ENCODE measurements around the gene PLAGL1. TPM values are rescaled to one million over a fixed set of nuclear protein-coding genes. Genes with fewer than 3 reads are reported as not detected.

The PLAGL1 gene
- polyA plus RNA-seq, 2 of the 4 experiments (the other 2 are of a cell fraction): 4.7 to 8.2 TPM

GRCh38 chr6:143940011-143940597 lies 68.0 kb downstream of the PLAGL1 start:
- TF ChIP-seq, protein P1, sequence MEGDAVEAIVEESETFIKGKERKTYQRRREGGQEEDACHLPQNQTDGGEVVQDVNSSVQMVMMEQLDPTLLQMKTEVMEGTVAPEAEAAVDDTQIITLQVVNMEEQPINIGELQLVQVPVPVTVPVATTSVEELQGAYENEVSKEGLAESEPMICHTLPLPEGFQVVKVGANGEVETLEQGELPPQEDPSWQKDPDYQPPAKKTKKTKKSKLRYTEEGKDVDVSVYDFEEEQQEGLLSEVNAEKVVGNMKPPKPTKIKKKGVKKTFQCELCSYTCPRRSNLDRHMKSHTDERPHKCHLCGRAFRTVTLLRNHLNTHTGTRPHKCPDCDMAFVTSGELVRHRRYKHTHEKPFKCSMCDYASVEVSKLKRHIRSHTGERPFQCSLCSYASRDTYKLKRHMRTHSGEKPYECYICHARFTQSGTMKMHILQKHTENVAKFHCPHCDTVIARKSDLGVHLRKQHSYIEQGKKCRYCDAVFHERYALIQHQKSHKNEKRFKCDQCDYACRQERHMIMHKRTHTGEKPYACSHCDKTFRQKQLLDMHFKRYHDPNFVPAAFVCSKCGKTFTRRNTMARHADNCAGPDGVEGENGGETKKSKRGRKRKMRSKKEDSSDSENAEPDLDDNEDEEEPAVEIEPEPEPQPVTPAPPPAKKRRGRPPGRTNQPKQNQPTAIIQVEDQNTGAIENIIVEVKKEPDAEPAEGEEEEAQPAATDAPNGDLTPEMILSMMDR (IDR thresholded peaks at IDR 0.05): peak; percentile 62
- TF ChIP-seq SMC3 (IDR thresholded peaks at IDR 0.05): peak; percentile 55
- TF ChIP-seq CBX8 (IDR thresholded peaks at IDR 0.05): no peak
- TF ChIP-seq RAD21 (conservative IDR thresholded peaks at IDR 0.05 in 1 of 2, IDR thresholded peaks at IDR 0.05 in 1 of 2): peak; percentile 41 to 48; a peak in 3 of 5 replicates
- no peak for TF ChIP-seq CEBPB (IDR thresholded peaks at IDR 0.05)
- H3K4me2 ChIP-seq: no peak overlapping the region
- H3K4me3 ChIP-seq: no peak overlapping the region
- POLR2A ChIA-PET: no interaction called here
- ATAC-seq (peak; percentile 85 to 89), DNase-seq (ENCODE audit: low read depth in 1 of 2, low spot score in 1 of 2) (peak; percentile 65 to 66), FAIRE-seq (no peak)
- CTCF ChIA-PET: interaction anchor here (0.6 to 2.1 kb wide), 15 partner anchors 11 to 1688 kb away, joined by 3 to 17 read pairs (median 4); no protein-coding TSS in a partner anchor
- 37% methylated on average over 4 of the region's 4 CpGs for WGBS (ENCODE audit: missing lambda C conversion rate)
- H3K4me1 ChIP-seq: no peaks in the 10 kb centered on the region
- H3K27ac ChIP-seq: no peak overlapping the region
- H3K9me3 ChIP-seq: no peaks in the 10 kb centered on the region

GRCh38 chr6:143939364-143939763 lies 68.7 kb downstream of the PLAGL1 start:
- FAIRE-seq (no peak), ATAC-seq (no peak), DNase-seq (ENCODE audit: low read depth in 1 of 2, low spot score in 1 of 2) (no peak)
- POLR2A ChIA-PET: no interaction called here
- 59% methylated on average over 4 of the region's 4 CpGs for WGBS (ENCODE audit: missing lambda C conversion rate)
- H3K9me3 ChIP-seq: no peaks in the 10 kb centered on the region
- TF ChIP-seq CHD4 (IDR thresholded peaks at IDR 0.05; ENCODE audit: borderline replicate concordance) (no peak), CBX2 (IDR thresholded peaks at IDR 0.05; ENCODE audit: borderline replicate concordance, low read depth) (no peak), BCL3 (IDR thresholded peaks at IDR 0.05) (no peak), MYC (IDR thresholded peaks at IDR 0.05; ENCODE audit: borderline replicate concordance, low read length) (no peak), ZC3H11A (IDR thresholded peaks at IDR 0.05) (no peak), POLR2AphosphoS2 (conservative IDR thresholded peaks at IDR 0.05; ENCODE audit: low read length) (no peak), MAFK (IDR thresholded peaks at IDR 0.05; ENCODE audit: partially characterized antibody) (no peak), HOXA7 (CRISPR knock-in tag; IDR thresholded peaks at IDR 0.05) (no peak), RCOR1 (IDR thresholded peaks at IDR 0.05; ENCODE audit: low read depth, low read length) (no peak), ZFP36 (IDR thresholded peaks at IDR 0.05; ENCODE audit: borderline replicate concordance, partially characterized antibody) (no peak), FOSL2 (IDR thresholded peaks at IDR 0.05) (no peak), FOSL2 (CRISPR knock-in tag; IDR thresholded peaks at IDR 0.05) (no peak)
- TF ChIP-seq, protein P1 (IDR thresholded peaks at IDR 0.05): no peak
- TF ChIP-seq, protein P2, sequence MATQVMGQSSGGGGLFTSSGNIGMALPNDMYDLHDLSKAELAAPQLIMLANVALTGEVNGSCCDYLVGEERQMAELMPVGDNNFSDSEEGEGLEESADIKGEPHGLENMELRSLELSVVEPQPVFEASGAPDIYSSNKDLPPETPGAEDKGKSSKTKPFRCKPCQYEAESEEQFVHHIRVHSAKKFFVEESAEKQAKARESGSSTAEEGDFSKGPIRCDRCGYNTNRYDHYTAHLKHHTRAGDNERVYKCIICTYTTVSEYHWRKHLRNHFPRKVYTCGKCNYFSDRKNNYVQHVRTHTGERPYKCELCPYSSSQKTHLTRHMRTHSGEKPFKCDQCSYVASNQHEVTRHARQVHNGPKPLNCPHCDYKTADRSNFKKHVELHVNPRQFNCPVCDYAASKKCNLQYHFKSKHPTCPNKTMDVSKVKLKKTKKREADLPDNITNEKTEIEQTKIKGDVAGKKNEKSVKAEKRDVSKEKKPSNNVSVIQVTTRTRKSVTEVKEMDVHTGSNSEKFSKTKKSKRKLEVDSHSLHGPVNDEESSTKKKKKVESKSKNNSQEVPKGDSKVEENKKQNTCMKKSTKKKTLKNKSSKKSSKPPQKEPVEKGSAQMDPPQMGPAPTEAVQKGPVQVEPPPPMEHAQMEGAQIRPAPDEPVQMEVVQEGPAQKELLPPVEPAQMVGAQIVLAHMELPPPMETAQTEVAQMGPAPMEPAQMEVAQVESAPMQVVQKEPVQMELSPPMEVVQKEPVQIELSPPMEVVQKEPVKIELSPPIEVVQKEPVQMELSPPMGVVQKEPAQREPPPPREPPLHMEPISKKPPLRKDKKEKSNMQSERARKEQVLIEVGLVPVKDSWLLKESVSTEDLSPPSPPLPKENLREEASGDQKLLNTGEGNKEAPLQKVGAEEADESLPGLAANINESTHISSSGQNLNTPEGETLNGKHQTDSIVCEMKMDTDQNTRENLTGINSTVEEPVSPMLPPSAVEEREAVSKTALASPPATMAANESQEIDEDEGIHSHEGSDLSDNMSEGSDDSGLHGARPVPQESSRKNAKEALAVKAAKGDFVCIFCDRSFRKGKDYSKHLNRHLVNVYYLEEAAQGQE (IDR thresholded peaks at IDR 0.05): no peak
- CTCF ChIA-PET: interaction anchor here (0.6 to 2.1 kb wide), 14 partner anchors 12 to 365 kb away, joined by 3 to 17 read pairs (median 4); no protein-coding TSS in a partner anchor
- no peaks in the 10 kb centered on the region for H3K4me1 ChIP-seq
- no peak overlapping the region for H3K4me2 ChIP-seq
- H3K4me3 ChIP-seq: no peak overlapping the region
- H3K27ac ChIP-seq: no peak overlapping the region

Measured in A549 (cell line).